BJ (cell line): ENCODE data around the gene ANKRD29. TPM values are rescaled to one million over a fixed set of nuclear protein-coding genes. Genes with fewer than 3 reads are reported as not detected.

Experiments
- CTCF ChIA-PET: fragments of 350-600 bp; formaldehyde crosslinking; extraction: SDS; loops from one replicate; lab custom pipeline; 2021; ENCODE audit warnings: antibody characterized with exemption, inconsistent platforms; lab: Yijun Ruan, JAX
- POLR2A ChIA-PET: fragments of 300-600 bp; sonication (Branson Sonifier 250); formaldehyde crosslinking; extraction: SDS; loops from one replicate; lab custom pipeline; 2021; ENCODE audit warnings: antibody characterized with exemption; lab: Charles Lee
- DNase-seq: peaks from one replicate; pipeline ENCODE4 v3.0.0-alpha.2; 2011; ENCODE audit warnings: low read depth
- H3K27me3 ChIP-seq: 2 replicates; pipeline ENCODE4 v1.6.0; 2011; ENCODE audit warnings: low read length; ENCODE audit not compliant: control insufficient read depth, insufficient read depth
- H3K36me3 ChIP-seq: 2 replicates; pipeline ENCODE4 v1.5.1; 2011; ENCODE audit warnings: low read length; ENCODE audit not compliant: control insufficient read depth, insufficient read depth
- H3K4me3 ChIP-seq: 2 replicates; pipeline ENCODE4 v1.5.1; 2011; ENCODE audit warnings: low read depth, mild to moderate bottlenecking, control low read depth, low read length
- CTCF ChIP-seq: IDR thresholded peaks from 2 replicates; pipeline ENCODE4 v1.5.1; 2011; ENCODE audit warnings: low read depth, mild to moderate bottlenecking, control low read depth, inconsistent platforms, low read length, moderate library complexity; ENCODE audit not compliant: insufficient read depth
- polyA plus RNA-seq: library from polyadenylated mRNA; depleted of rRNA; stranded (reverse); fragments of >200 nt; gene quantifications from 2 replicates; pipeline ENCODE4 v1.2.3, GENCODE V29; 2011

ANKRD29 gene
- polyA plus RNA-seq, 1 experiment: 4.7 TPM

- no peak for TF ChIP-seq CTCF
- ChIA-PET CTCF (interaction anchor here (1.1 to 1.3 kb wide), 4 partner anchors 8 to 48 kb away, joined by 3 read pairs; no protein-coding TSS in a partner anchor), POLR2A (interaction anchor here (0.6 kb wide), 1 partner anchor 13 kb away, joined by 3 read pairs; no protein-coding TSS in a partner anchor)
- no peaks in the 10 kb centered on the region for H3K36me3 ChIP-seq
- DNase-seq: no peak
- H3K4me3 ChIP-seq: no peak overlapping the region
- H3K27me3 ChIP-seq: peaks cover 4% of the 10 kb centered on the region
Observed at GRCh38 chr18:23671564-23671963, 8.9 kb upstream of the ANKRD29 start.

- Histone ChIP-seq H3K27me3 (peaks cover 4% of the 10 kb centered on the region), H3K36me3 (no peaks in the 10 kb centered on the region), H3K4me3 (no peak overlapping the region)
- no peak for DNase-seq
- ChIA-PET POLR2A (no interaction called here), CTCF (no interaction called here)
- no peak for TF ChIP-seq CTCF
Observed at GRCh38 chr18:23669804-23670405, 7.2 kb upstream of the ANKRD29 start.

- Histone ChIP-seq H3K36me3 (no peaks in the 10 kb centered on the region), H3K4me3 (no peak overlapping the region), H3K27me3 (peaks cover 4% of the 10 kb centered on the region)
- no peak for TF ChIP-seq CTCF
- no peak for DNase-seq
- ChIA-PET CTCF (interaction anchor here (0.6 to 1.0 kb wide), 2 partner anchors 33 to 47 kb away, joined by 3 read pairs; no protein-coding TSS in a partner anchor), POLR2A (no interaction called here)
Observed at GRCh38 chr18:23669202-23669766, 6.6 kb upstream of the ANKRD29 start.

- CTCF ChIA-PET: interaction anchor here (0.6 to 1.0 kb wide), 2 partner anchors 32 to 47 kb away, joined by 3 read pairs; no protein-coding TSS in a partner anchor
- no peak for TF ChIP-seq CTCF
- H3K27me3 ChIP-seq: peaks cover 4% of the 10 kb centered on the region
Observed at GRCh38 chr18:23668731-23669130, 6.0 kb upstream of the ANKRD29 start.

GRCh38 chr18:23667114-23667513 lies 4.4 kb upstream of the ANKRD29 start:
- POLR2A ChIA-PET: no interaction called here
- H3K4me3 ChIP-seq: no peak overlapping the region
- H3K27me3 ChIP-seq: peaks cover 8% of the 10 kb centered on the region
- TF ChIP-seq CTCF: no peak
- CTCF ChIA-PET: interaction anchor here (0.6 to 0.9 kb wide), 2 partner anchors 36 kb away, joined by 3 read pairs; no protein-coding TSS in a partner anchor
- no peak for DNase-seq
- H3K36me3 ChIP-seq: no peaks in the 10 kb centered on the region

More at GRCh38 chr18:23668731-23669130, 6.0 kb upstream of the ANKRD29 start:
- DNase-seq: no peak
- H3K4me3 ChIP-seq: no peak overlapping the region
- POLR2A ChIA-PET: no interaction called here
- H3K36me3 ChIP-seq: no peaks in the 10 kb centered on the region
